K562 (cell line): Measurements from ENCODE around the gene OFD1. TPM values are rescaled to one million over a fixed set of nuclear protein-coding genes. Genes with fewer than 3 reads are reported as not detected.

Source experiments
- ATAC-seq: fragments of 200-7000 bp; cut with Tn5 transposase; 3 replicates; pipeline ENCODE4 v1.9.1; 2020; ENCODE audit warnings: moderate library complexity
- BruUV-seq: library from RNA; stranded (reverse); fragments of 400-500 nt; replicated peaks from 2 replicates; lab custom pipeline; 2021; lab: Mats Ljungman, UMichigan
- CTCF ChIA-PET: fragments of 300-600 bp; formaldehyde crosslinking; extraction: SDS; loops from one replicate; lab custom pipeline; 2021; ENCODE audit warnings: low intra/inter-chr PET ratio; lab: Yijun Ruan, JAX
- POLR2A ChIA-PET: fragments of 300-600, 350-650 bp; sonication (Branson Sonifier 250); formaldehyde crosslinking; extraction: SDS; loops from one replicate; lab custom pipeline; 2021; ENCODE audit warnings: antibody characterized with exemption, inconsistent platforms; lab: Yijun Ruan, JAX
- DNase-seq, 4 experiments: peaks; one replicate each; pipeline versions ENCODE4 v3.0.0 to v3.0.0-alpha.2; 2011 to 2018; ENCODE audit warnings: low spot score in 3 of 4, mixed read lengths in 3 of 4; ENCODE audit errors: extremely low read depth in 1 of 4
- FAIRE-seq: peaks from 2 replicates; lab custom pipeline; 2011; peaks lifted over from hg19 to GRCh38; lab: Jason Lieb, UNC
- H2AFZ ChIP-seq: 2 replicates; pipeline ENCODE4 v1.6.0; 2011; ENCODE audit warnings: low read depth, low read length, control low read depth, inconsistent platforms
- H3K27ac ChIP-seq: fragments of 200-600 bp; 3 replicates; pipeline ENCODE4 v1.8.0; 2011; ENCODE audit warnings: low read depth, mild to moderate bottlenecking, control low read depth, inconsistent platforms, low read length, moderate library complexity, mixed read lengths; ENCODE audit errors: extremely low read depth
- H3K27me3 ChIP-seq, 2 experiments: fragments of 300-600 bp in 1 of 2; 2 replicates in 1 of 2; 3 replicates in 1 of 2; pipeline versions ENCODE4 v1.6.0 to v1.8.0; 2011; ENCODE audit warnings: inconsistent platforms in 2 of 2, low read length in 2 of 2, mild to moderate bottlenecking in 1 of 2, mixed read lengths in 1 of 2, moderate library complexity in 1 of 2; ENCODE audit not compliant: control insufficient read depth in 2 of 2, insufficient read depth in 2 of 2
- H3K36me3 ChIP-seq: fragments of 300-600 bp; 3 replicates; pipeline ENCODE4 v1.8.0; 2011; ENCODE audit warnings: mild to moderate bottlenecking, low read length, inconsistent platforms; ENCODE audit not compliant: control insufficient read depth, insufficient read depth
- H3K4me1 ChIP-seq, 2 experiments: fragments of 200-600 bp in 1 of 2; replicated peaks in 1 of 2; 2 replicates in 1 of 2; 3 replicates in 1 of 2; pipeline versions ENCODE4 v1.5.1 to v1.8.0; 2011; ENCODE audit warnings: inconsistent platforms in 2 of 2, low read length in 2 of 2, mild to moderate bottlenecking in 1 of 2, mixed read lengths in 1 of 2, moderate library complexity in 1 of 2; ENCODE audit not compliant: control insufficient read depth in 2 of 2, insufficient read depth in 2 of 2
- H3K4me2 ChIP-seq: 2 replicates; pipeline ENCODE4 v1.6.1; 2011; ENCODE audit warnings: low read length, control low read depth, inconsistent platforms, mixed read lengths; ENCODE audit not compliant: insufficient read depth
- H3K4me3 ChIP-seq: fragments of 200-600 bp; sonication (generic), shearing (Covaris generic); 2 replicates; pipeline ENCODE4 v1.5.1; 2016; ENCODE audit warnings: control low read depth, inconsistent platforms
- H3K79me2 ChIP-seq: fragments of 200-600 bp; 3 replicates; pipeline ENCODE4 v1.8.0; 2011; ENCODE audit warnings: low read length, inconsistent platforms; ENCODE audit not compliant: control insufficient read depth, insufficient read depth
- H3K9ac ChIP-seq, 2 experiments: 2 replicates each; pipeline versions ENCODE4 v1.6.0 to v1.6.1; 2011; ENCODE audit warnings: low read depth in 2 of 2, low read length in 2 of 2, control low read depth in 1 of 2, inconsistent platforms in 1 of 2, mild to moderate bottlenecking in 1 of 2, mixed read lengths in 1 of 2; ENCODE audit not compliant: insufficient read depth in 1 of 2
- H3K9me1 ChIP-seq: one replicate; pipeline ENCODE4 v1.6.0; 2011; ENCODE audit warnings: inconsistent platforms, mild to moderate bottlenecking, low read length, moderate library complexity; ENCODE audit not compliant: control insufficient read depth, insufficient read depth
- H3K9me3 ChIP-seq: replicated peaks from 2 replicates; pipeline ENCODE4 v1.5.1; 2011; ENCODE audit warnings: low read depth, low read length, inconsistent platforms; ENCODE audit not compliant: control insufficient read depth, insufficient read depth
- H4K20me1 ChIP-seq: replicated peaks from 2 replicates; pipeline ENCODE4 v1.6.1; 2011; ENCODE audit warnings: low read length, inconsistent platforms, mixed read lengths; ENCODE audit not compliant: control insufficient read depth, insufficient read depth
- BRCA1 ChIP-seq, 2 experiments: fragments of 450-650 bp in 1 of 2; sonication (generic) in 1 of 2; formaldehyde crosslinking in 1 of 2; IDR thresholded peaks; 2 replicates each; pipeline versions ENCODE4 v1.5.0 to v1.6.1; 2017 to 2020; ENCODE audit warnings: mild to moderate bottlenecking in 1 of 2, missing genetic modification reagents in 1 of 2
- CHD1 ChIP-seq: fragments of 200-600 bp; sonication (generic); IDR thresholded peaks from one replicate; pipeline ENCODE4 v1.6.1; 2012; ENCODE audit warnings: mild to moderate bottlenecking, moderate library complexity, low read length, inconsistent platforms
- ELF1 ChIP-seq: fragments of 200-800 bp; sonication (Bioruptor generic); IDR thresholded peaks from 2 replicates; pipeline ENCODE4 v1.6.1; 2016; ENCODE audit warnings: missing genetic modification characterization, missing compliant biosample characterization
- MTA2 ChIP-seq: fragments of 450-650 bp; IDR thresholded peaks from 2 replicates; pipeline ENCODE4 v1.6.1; 2016; ENCODE audit warnings: low read depth
- POLR2A ChIP-seq: fragments of 450-650 bp; conservative IDR thresholded peaks from 2 replicates; pipeline ENCODE4 v1.6.1; 2016
- POLR2AphosphoS5 ChIP-seq: IDR thresholded peaks from 2 replicates; pipeline ENCODE4 v1.6.1; 2011; ENCODE audit warnings: mild to moderate bottlenecking, low read depth, low read length, moderate library complexity; ENCODE audit not compliant: control insufficient read depth, insufficient read depth
- SMAD3 ChIP-seq: fragments of 450-650 bp; formaldehyde crosslinking; conservative IDR thresholded peaks from 2 replicates; pipeline ENCODE4 v1.4.0; 2020; ENCODE audit warnings: mild to moderate bottlenecking
- SMC3 ChIP-seq: conservative IDR thresholded peaks from 2 replicates; pipeline ENCODE4 v1.6.1; 2011; ENCODE audit warnings: low read depth, low read length, improper control_type of control experiment; ENCODE audit not compliant: insufficient read depth
- SRSF9 ChIP-seq: fragments of 200-400 bp; formaldehyde crosslinking; IDR thresholded peaks from 2 replicates; pipeline ENCODE4 v1.6.1; 2017; ENCODE audit warnings: low read depth, low read length, borderline replicate concordance
- TSC22D4 ChIP-seq: fragments of 450-650 bp; IDR thresholded peaks from 2 replicates; pipeline ENCODE4 v1.6.1; 2016; ENCODE audit warnings: missing genetic modification characterization, missing biosample characterization, control low read depth
- ZNF140 ChIP-seq: fragments of 250-450 bp; sonication (Bioruptor Pico); IDR thresholded peaks from 2 replicates; pipeline ENCODE4 v1.8.0; 2021; ENCODE audit warnings: moderate library complexity, mild to moderate bottlenecking, inconsistent platforms
- WGBS: fragments of 100-300 bp; shearing (Covaris generic); methylation state at CpG from one replicate; pipeline ENCODE4 v1.1.6; 2016; ENCODE audit warnings: low coverage, mixed read lengths; ENCODE audit not compliant: insufficient coverage; ENCODE audit errors: missing lambda C conversion rate; 5-methylcytosine and 5-hydroxymethylcytosine counted together
- in situ Hi-C: fragments of 300-500 bp; cut with MboI; formaldehyde crosslinking; loops from 4 replicates; pipeline ENCODE4 v1.15.0; 2018; ENCODE audit warnings: inconsistent platforms, mixed read lengths
- intact Hi-C: fragments of 100-400 bp; cut with micrococcal nuclease; formaldehyde crosslinking; loops from 2 replicates; pipeline ENCODE4 v1.14.2; 2022
- polyA plus RNA-seq, 8 experiments: library from polyadenylated mRNA; depleted of rRNA in 4 of 8; stranded (reverse) in 5 of 8; unstranded in 3 of 8; fragments of >200 nt; fragmentation: Nextera tagmentation in 2 of 8; fragmentation: Illumina TruSeq in 1 of 8; extraction: Ambion mirVana in 2 of 8; extraction: Trizol in 1 of 8; gene quantifications; 2 replicates each; pipeline versions ENCODE4 v1.2.1 to v1.2.3, GENCODE V29; 2011 to 2014; ENCODE audit warnings: inconsistent platforms in 1 of 8, missing spikeins in 1 of 8
- total RNA-seq, 7 experiments: library from RNA; depleted of rRNA in 6 of 7; stranded (reverse); fragments of >200 nt in 6 of 7; fragmentation: Illumina TruSeq in 2 of 7; extraction: Trizol in 2 of 7; gene quantifications; 2 replicates each; pipeline versions ENCODE4 v1.2.1 to v1.2.3, GENCODE V29; 2011 to 2021; ENCODE audit warnings: low replicate concordance in 1 of 7
- TF ChIP-seq, protein P1 (sequence below): fragments of 450-650 bp; IDR thresholded peaks from 2 replicates; pipeline ENCODE4 v1.6.1; 2016; ENCODE audit warnings: borderline replicate concordance
- TF ChIP-seq, protein P2 (sequence below): fragments of 250-450 bp; sonication (Bioruptor Pico); IDR thresholded peaks from 2 replicates; pipeline ENCODE4 v1.8.0; 2022; ENCODE audit warnings: moderate library complexity, mild to moderate bottlenecking, inconsistent platforms

The OFD1 gene
- total and polyA plus RNA-seq, 9 of the 15 experiments (the other 6 are each of a cell fraction or from before 2014, with no cell fraction given) = 22.0 to 49.1 (median 30.2) TPM

DNA sequence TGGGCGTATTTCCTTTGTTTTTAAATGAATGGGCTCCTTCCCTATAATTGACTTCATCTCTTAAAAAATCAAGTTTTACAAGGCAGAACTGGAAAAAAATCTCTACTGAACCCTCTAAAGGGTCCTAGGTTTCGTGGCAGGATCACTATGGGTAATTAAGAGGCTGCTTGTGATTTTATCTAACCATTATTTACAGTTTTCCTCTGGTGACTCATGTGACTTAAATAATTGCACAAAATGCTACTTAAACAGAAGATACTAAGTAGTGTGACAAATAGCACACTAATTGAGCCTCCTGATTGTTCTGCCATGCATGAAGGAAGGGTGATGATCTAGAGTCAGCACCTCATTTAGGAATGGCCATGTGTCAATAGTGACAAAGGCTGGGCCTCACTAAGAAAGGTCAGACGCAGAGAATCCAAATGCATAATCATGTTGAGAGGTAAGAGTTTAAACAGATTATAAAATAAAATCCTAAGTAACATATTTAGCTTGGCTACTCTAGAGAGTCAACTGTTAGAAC, 35.5 kb downstream of the OFD1 start:
- FAIRE-seq (no peak), ATAC-seq (no peak), DNase-seq (no peak)
- no peaks in the 10 kb centered on the region for H4K20me1 ChIP-seq
- CTCF ChIA-PET = no interaction called here
- no peaks in the 10 kb centered on the region for H3K79me2 ChIP-seq
- no peak overlapping the region for H3K9ac ChIP-seq
- no peak overlapping the region for H3K4me2 ChIP-seq
- intact Hi-C loops = no loop called here
- H3K9me3 ChIP-seq = no peaks in the 10 kb centered on the region
- no TSS peak for BruUV-seq
- TF ChIP-seq ZNF140 (no peak), SRSF9 (no peak), TSC22D4 (tag) (no peak), CHD1 (no peak), SMC3 (no peak), SMAD3 (CRISPR knock-in tag) (no peak), MTA2 (no peak), POLR2A (no peak), POLR2AphosphoS5 (no peak), ELF1 (no peak), BRCA1 (IDR thresholded peaks at IDR 0.05) (no peak), BRCA1 (CRISPR knock-in tag; IDR thresholded peaks at IDR 0.05) (no peak)
- TF ChIP-seq, protein P1, sequence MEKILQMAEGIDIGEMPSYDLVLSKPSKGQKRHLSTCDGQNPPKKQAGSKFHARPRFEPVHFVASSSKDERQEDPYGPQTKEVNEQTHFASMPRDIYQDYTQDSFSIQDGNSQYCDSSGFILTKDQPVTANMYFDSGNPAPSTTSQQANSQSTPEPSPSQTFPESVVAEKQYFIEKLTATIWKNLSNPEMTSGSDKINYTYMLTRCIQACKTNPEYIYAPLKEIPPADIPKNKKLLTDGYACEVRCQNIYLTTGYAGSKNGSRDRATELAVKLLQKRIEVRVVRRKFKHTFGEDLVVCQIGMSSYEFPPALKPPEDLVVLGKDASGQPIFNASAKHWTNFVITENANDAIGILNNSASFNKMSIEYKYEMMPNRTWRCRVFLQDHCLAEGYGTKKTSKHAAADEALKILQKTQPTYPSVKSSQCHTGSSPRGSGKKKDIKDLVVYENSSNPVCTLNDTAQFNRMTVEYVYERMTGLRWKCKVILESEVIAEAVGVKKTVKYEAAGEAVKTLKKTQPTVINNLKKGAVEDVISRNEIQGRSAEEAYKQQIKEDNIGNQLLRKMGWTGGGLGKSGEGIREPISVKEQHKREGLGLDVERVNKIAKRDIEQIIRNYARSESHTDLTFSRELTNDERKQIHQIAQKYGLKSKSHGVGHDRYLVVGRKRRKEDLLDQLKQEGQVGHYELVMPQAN = no peak
- TF ChIP-seq, protein P2, sequence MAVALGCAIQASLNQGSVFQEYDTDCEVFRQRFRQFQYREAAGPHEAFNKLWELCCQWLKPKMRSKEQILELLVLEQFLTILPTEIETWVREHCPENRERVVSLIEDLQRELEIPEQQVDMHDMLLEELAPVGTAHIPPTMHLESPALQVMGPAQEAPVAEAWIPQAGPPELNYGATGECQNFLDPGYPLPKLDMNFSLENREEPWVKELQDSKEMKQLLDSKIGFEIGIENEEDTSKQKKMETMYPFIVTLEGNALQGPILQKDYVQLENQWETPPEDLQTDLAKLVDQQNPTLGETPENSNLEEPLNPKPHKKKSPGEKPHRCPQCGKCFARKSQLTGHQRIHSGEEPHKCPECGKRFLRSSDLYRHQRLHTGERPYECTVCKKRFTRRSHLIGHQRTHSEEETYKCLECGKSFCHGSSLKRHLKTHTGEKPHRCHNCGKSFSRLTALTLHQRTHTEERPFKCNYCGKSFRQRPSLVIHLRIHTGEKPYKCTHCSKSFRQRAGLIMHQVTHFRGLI (CRISPR knock-in tag) = no peak
- TF ChIP-seq, all 486 proteins: peak for 0
- Histone ChIP-seq H3K4me1 (no peaks in the 10 kb centered on the region), H3K9me1 (no peaks in the 10 kb centered on the region), H3K36me3 (peaks cover 68% of the 10 kb centered on the region), H2AFZ (no peak overlapping the region), H3K27me3 (no peaks in the 10 kb centered on the region), H3K4me3 (no peak overlapping the region), H3K27ac (no peak overlapping the region)
- in situ Hi-C loops = no loop called here
- WGBS = 92% methylated on average over 3 of the region's 3 CpGs
- POLR2A ChIA-PET = no interaction called here
